ENCODE data around the gene ZMYM1.

DNA sequence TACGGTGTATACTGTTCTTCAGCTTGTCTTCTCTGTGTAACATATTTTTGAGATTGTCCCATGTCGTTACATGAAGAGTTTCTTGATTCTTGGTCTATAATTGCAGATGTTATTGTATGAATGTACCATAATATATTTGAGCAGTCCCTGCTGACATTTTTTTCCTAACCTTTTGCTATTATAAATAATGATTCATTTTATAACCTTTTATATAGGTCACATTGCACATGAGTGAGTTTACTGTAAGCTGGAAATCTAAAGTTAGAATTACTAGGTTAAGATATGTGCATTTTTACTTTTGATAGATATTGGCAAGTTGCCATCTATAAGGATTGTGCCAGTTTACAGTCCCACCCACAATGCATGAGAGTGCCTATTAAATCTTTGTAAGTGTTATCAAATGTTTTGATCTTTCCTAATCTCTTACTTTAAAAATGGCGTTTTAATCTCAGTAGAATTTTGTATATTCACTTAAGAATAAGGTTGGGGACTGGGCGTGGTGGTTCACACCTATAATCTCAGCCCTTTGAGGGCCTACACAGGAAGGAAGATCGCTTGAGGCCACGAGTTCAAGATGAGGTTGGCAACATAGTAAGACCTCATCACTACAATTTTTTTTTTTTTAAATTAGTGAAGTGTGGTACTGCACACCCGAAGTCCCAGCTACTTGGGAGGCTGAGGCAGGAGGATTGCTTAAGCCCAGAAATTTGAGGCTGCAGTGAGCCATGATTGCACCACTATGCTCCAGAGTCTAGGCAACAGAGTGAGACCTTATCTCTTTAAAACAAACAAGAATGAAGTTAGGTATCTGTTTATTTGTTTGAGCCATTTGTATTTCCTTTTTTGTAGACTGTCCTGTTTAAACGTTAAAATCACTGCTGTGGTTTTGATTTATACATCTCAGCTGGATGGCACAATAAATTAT lies 36.5 kb downstream of the ZMYM1 start:
- no peak for TF ChIP-seq CTCF (conservative IDR thresholded peaks at IDR 0.05)
- no peak for TF ChIP-seq EZH2 (IDR thresholded peaks at IDR 0.05; ENCODE audit: low read depth)

Data from PC-9 (cell line).